ENCODE data around the gene EFNA5. TPM values are rescaled to one million over a fixed set of nuclear protein-coding genes. Genes with fewer than 3 reads are reported as not detected.

The EFNA5 gene
- polyA plus RNA-seq, 3 donors = 0.01 TPM; not detected in 2

- intact Hi-C loops (cut with micrococcal nuclease) = no loop called here
- TF ChIP-seq CTCF (IDR thresholded peaks at IDR 0.05) = no peak
- Mint-ChIP-seq H3K4me3 (peak overlapping the region; percentile 28 to 86), H3K9me3 (peaks cover 0 to 5% (median 0%) of the 10 kb centered on the region in 7 donors), H3K36me3 (peaks cover 2 to 7% of the 10 kb centered on the region in 2 donors), H3K4me1 (peaks cover 69% of the 10 kb centered on the region), H3K27ac (peak overlapping the region; percentile 97 to 100 (median 99)), H3K27me3 (ENCODE audit: low read depth in 3 of 3) (peaks cover 0 to 8% (median 0%) of the 10 kb centered on the region in 3 donors)
- Histone ChIP-seq H3K27me3 (ENCODE audit: control insufficient read depth in 2 of 2, insufficient read depth in 2 of 2, low read length in 2 of 2) (no peaks in the 10 kb centered on the region), H3K4me2 (replicated peaks; ENCODE audit: extremely low read depth, low read length, poor library complexity, severe bottlenecking) (peak overlapping the region; percentile 46), H3K36me3 (replicated peaks in 1 of 2; ENCODE audit: control insufficient read depth in 1 of 2, insufficient read depth in 2 of 2, low read length in 2 of 2) (no peaks in the 10 kb centered on the region), H2AFZ (ENCODE audit: insufficient read depth, low read depth, low read length, poor library complexity, severe bottlenecking) (no peak overlapping the region), H3K27ac (ENCODE audit: low read depth in 1 of 2, low read length in 2 of 2) (peak overlapping the region; percentile 86 to 98), H3K9me3 (replicated peaks in 1 of 2; ENCODE audit: control insufficient read depth in 1 of 2, insufficient read depth in 1 of 2, low read length in 2 of 2) (no peaks in the 10 kb centered on the region), H3K4me1 (ENCODE audit: control insufficient read depth in 1 of 2, insufficient read depth in 2 of 2, low read length in 2 of 2) (peaks cover 52 to 64% of the 10 kb centered on the region in 2 donors), H3K79me2 (ENCODE audit: insufficient read depth, low read length) (no peaks in the 10 kb centered on the region), H3K4me3 (replicated peaks in 1 of 3; ENCODE audit: low read depth in 2 of 3, low read length in 3 of 3) (peak overlapping the region in 1 of 3 experiments; percentile 45), H4K20me1 (ENCODE audit: insufficient read depth, low read length) (no peaks in the 10 kb centered on the region), H3K9ac (ENCODE audit: insufficient read depth, low read length, poor library complexity, severe bottlenecking) (peak overlapping the region; percentile 62)
- peak; percentile 88 to 97 (median 95) for DNase-seq
- WGBS (ENCODE audit: insufficient coverage) = 20% methylated on average over 9 of the region's 10 CpGs
Measured at GRCh38 chr5:107365320-107366109, 305.2 kb downstream of the EFNA5 start.

- no peaks in the 10 kb centered on the region for H4K20me1 ChIP-seq (ENCODE audit: insufficient read depth, low read length)
- peak overlapping the region; percentile 46 for H3K4me2 ChIP-seq (replicated peaks; ENCODE audit: extremely low read depth, low read length, poor library complexity, severe bottlenecking)
- H3K27ac Mint-ChIP-seq = peak overlapping the region; percentile 97 to 100 (median 99)
- no peaks in the 10 kb centered on the region for H3K79me2 ChIP-seq (ENCODE audit: insufficient read depth, low read length)
- DNase-seq = peak; percentile 34 to 74 (median 69)
- H3K36me3 Mint-ChIP-seq = peaks cover 2 to 7% of the 10 kb centered on the region in 2 donors
- H3K36me3 ChIP-seq (replicated peaks in 1 of 2; ENCODE audit: control insufficient read depth in 1 of 2, insufficient read depth in 2 of 2, low read length in 2 of 2) = no peaks in the 10 kb centered on the region
- no peaks in the 10 kb centered on the region for H3K9me3 ChIP-seq (replicated peaks in 1 of 2; ENCODE audit: control insufficient read depth in 1 of 2, insufficient read depth in 1 of 2, low read length in 2 of 2)
- H3K4me1 Mint-ChIP-seq = peaks cover 67% of the 10 kb centered on the region
- peak overlapping the region in 1 of 2 donors; percentile 21 for H3K4me3 Mint-ChIP-seq
- TF ChIP-seq CTCF (IDR thresholded peaks at IDR 0.05) = no peak
- H3K4me3 ChIP-seq (replicated peaks in 1 of 3; ENCODE audit: low read depth in 2 of 3, low read length in 3 of 3) = peak overlapping the region in 1 of 3 experiments; percentile 45
- peaks cover 0 to 5% (median 0%) of the 10 kb centered on the region in 7 donors for H3K9me3 Mint-ChIP-seq
- intact Hi-C loops (cut with micrococcal nuclease) = loop anchor here in 1 of 2 donors (1.0 kb wide), 1 partner anchor 25 kb away; no protein-coding TSS in a partner anchor
- 100% methylated on average over 1 of the region's 2 CpGs for WGBS (ENCODE audit: insufficient coverage)
- peak overlapping the region; percentile 86 to 98 for H3K27ac ChIP-seq (ENCODE audit: low read depth in 1 of 2, low read length in 2 of 2)
- H3K4me1 ChIP-seq (ENCODE audit: control insufficient read depth in 1 of 2, insufficient read depth in 2 of 2, low read length in 2 of 2) = peaks cover 61 to 67% of the 10 kb centered on the region in 2 donors
- H3K9ac ChIP-seq (ENCODE audit: insufficient read depth, low read length, poor library complexity, severe bottlenecking) = peak overlapping the region; percentile 62
- no peaks in the 10 kb centered on the region for H3K27me3 ChIP-seq (ENCODE audit: control insufficient read depth in 2 of 2, insufficient read depth in 2 of 2, low read length in 2 of 2)
- H3K27me3 Mint-ChIP-seq (ENCODE audit: low read depth in 3 of 3) = peaks cover 0 to 8% (median 0%) of the 10 kb centered on the region in 3 donors
- H2AFZ ChIP-seq (ENCODE audit: insufficient read depth, low read depth, low read length, poor library complexity, severe bottlenecking) = no peak overlapping the region
Measured at GRCh38 chr5:107364443-107365319, 306.1 kb downstream of the EFNA5 start.

Data from CD14-positive monocyte (primary cell).